Adrenal gland (tissue), 5 donors: ENCODE measurements around the gene RBM44.

ENCODE experiments used
- POLR2A ChIP-seq, 2 donors: fragments of 450-650 bp; IDR thresholded peaks; one replicate each; pipeline ENCODE4 v1.6.1; 2017; ENCODE audit warnings: antibody characterized with exemption in 2 of 2, mild to moderate bottlenecking in 2 of 2, moderate library complexity in 1 of 2
- TF ChIP-seq, protein P1 (sequence below), 6 experiments: fragments of 450-650 bp in 4 of 6; fragments of 200-600 bp in 2 of 6; sonication (generic) in 1 of 6; IDR thresholded peaks; 1 replicate in 5 of 6; 2 replicates in 1 of 6; pipeline versions ENCODE4 v1.5.1 to v1.8.0; 2016 to 2021; ENCODE audit warnings: antibody characterized with exemption in 6 of 6, mild to moderate bottlenecking in 2 of 6, moderate library complexity in 1 of 6
- donor health status: DM: no; HTN: no; CAD: no.

DNA sequence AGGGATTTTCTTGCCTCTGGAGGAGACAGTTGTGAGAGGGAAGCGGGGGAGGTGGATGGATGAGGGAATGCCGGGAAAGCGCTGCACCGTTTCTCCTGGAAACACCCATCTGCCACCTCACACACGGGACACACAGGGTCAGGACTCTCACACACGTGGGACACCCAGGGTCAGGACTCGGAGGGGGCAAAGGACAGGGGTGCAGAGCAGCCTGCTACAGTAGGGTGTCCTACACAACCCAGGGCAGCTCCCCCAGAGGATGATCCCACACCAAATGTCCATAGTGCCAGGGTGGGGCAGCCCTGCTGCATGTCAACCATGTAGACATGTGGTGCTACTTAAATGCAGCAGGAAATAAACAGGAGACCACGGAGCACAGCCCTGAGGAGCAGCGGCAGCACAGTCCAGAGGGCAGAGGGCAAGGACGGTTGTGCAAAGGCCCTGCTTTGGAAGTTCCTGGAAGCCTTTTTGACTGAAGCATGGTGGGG lies 65.9 kb downstream of the RBM44 start:
- TF ChIP-seq, protein P1, sequence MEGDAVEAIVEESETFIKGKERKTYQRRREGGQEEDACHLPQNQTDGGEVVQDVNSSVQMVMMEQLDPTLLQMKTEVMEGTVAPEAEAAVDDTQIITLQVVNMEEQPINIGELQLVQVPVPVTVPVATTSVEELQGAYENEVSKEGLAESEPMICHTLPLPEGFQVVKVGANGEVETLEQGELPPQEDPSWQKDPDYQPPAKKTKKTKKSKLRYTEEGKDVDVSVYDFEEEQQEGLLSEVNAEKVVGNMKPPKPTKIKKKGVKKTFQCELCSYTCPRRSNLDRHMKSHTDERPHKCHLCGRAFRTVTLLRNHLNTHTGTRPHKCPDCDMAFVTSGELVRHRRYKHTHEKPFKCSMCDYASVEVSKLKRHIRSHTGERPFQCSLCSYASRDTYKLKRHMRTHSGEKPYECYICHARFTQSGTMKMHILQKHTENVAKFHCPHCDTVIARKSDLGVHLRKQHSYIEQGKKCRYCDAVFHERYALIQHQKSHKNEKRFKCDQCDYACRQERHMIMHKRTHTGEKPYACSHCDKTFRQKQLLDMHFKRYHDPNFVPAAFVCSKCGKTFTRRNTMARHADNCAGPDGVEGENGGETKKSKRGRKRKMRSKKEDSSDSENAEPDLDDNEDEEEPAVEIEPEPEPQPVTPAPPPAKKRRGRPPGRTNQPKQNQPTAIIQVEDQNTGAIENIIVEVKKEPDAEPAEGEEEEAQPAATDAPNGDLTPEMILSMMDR (IDR thresholded peaks at IDR 0.05): no peak
- TF ChIP-seq POLR2A (IDR thresholded peaks at IDR 0.05): no peak
